Vagina (tissue), 2 donors: ENCODE data around the gene ARID1B.

Experiments
- CTCF ChIP-seq, 3 experiments: fragments of 450-650 bp in 2 of 3; fragments of 200-600 bp in 1 of 3; sonication (generic) in 1 of 3; IDR thresholded peaks; one replicate each; pipeline ENCODE4 v1.5.1; 2017 to 2019; ENCODE audit warnings: antibody characterized with exemption in 3 of 3, mild to moderate bottlenecking in 2 of 3, moderate library complexity in 2 of 3
- POLR2A ChIP-seq, 2 donors: fragments of 450-650 bp; IDR thresholded peaks; one replicate each; pipeline ENCODE4 v1.6.1; 2017; ENCODE audit warnings: antibody characterized with exemption in 2 of 2, mild to moderate bottlenecking in 2 of 2, moderate library complexity in 2 of 2
- POLR2AphosphoS5 ChIP-seq, 2 donors: sonication (generic); formaldehyde crosslinking; IDR thresholded peaks; one replicate each; pipeline ENCODE4 v1.9.0; 2017; ENCODE audit warnings: antibody characterized with exemption in 2 of 2, mild to moderate bottlenecking in 2 of 2, low read depth in 1 of 2; ENCODE audit not compliant: insufficient read depth in 1 of 2

GRCh38 chr6:156826290-156826955 lies 49.2 kb downstream of the ARID1B start:
- TF ChIP-seq CTCF (IDR thresholded peaks at IDR 0.05) (no peak), POLR2A (IDR thresholded peaks at IDR 0.05) (no peak), POLR2AphosphoS5 (IDR thresholded peaks at IDR 0.05; ENCODE audit: insufficient read depth in 1 of 2, low read depth in 1 of 2) (no peak)
